Suprapubic skin (tissue), 4 donors: ENCODE results near the gene DNAJC27. TPM values are rescaled to one million over a fixed set of nuclear protein-coding genes. Genes with fewer than 3 reads are reported as not detected.

ENCODE experiments used
- DNase-seq, 2 donors: peaks; one replicate each; pipeline ENCODE4 v3.0.0-alpha.2; 2019; ENCODE audit warnings: low spot score in 2 of 2
- H3K27ac ChIP-seq: fragments of 200-600 bp; sonication (generic); one replicate; pipeline ENCODE4 v1.5.1; 2019
- H3K27me3 ChIP-seq: fragments of 200-600 bp; sonication (generic); one replicate; pipeline ENCODE4 v1.5.1; 2019
- H3K36me3 ChIP-seq: fragments of 200-600 bp; sonication (generic); one replicate; pipeline ENCODE4 v1.5.1; 2019
- H3K4me1 ChIP-seq: fragments of 200-600 bp; sonication (generic); one replicate; pipeline ENCODE4 v1.5.1; 2019
- H3K4me3 ChIP-seq: fragments of 200-600 bp; sonication (generic); one replicate; pipeline ENCODE4 v1.5.1; 2019; ENCODE audit warnings: mild to moderate bottlenecking
- H3K9me3 ChIP-seq: fragments of 200-600 bp; sonication (generic); one replicate; pipeline ENCODE4 v1.5.1; 2019
- EP300 ChIP-seq: sonication (generic); formaldehyde crosslinking; IDR thresholded peaks from one replicate; pipeline ENCODE4 v1.6.1; 2017; ENCODE audit warnings: antibody characterized with exemption
- POLR2A ChIP-seq, 2 donors: fragments of 450-650 bp; IDR thresholded peaks; one replicate each; pipeline ENCODE4 v1.6.1; 2017; ENCODE audit warnings: antibody characterized with exemption in 2 of 2, mild to moderate bottlenecking in 2 of 2, moderate library complexity in 2 of 2
- POLR2AphosphoS5 ChIP-seq, 3 donors: sonication (generic); formaldehyde crosslinking; IDR thresholded peaks; one replicate each; pipeline ENCODE4 v1.6.1; 2017; ENCODE audit warnings: antibody characterized with exemption in 3 of 3
- WGBS: methylation state at CpG from one replicate; pipeline ENCODE4 v1.1.5; 2018; 5-methylcytosine and 5-hydroxymethylcytosine counted together
- total RNA-seq, 4 donors: library from RNA; depleted of rRNA; stranded (reverse); fragments of >200 nt; gene quantifications; one replicate each; pipeline ENCODE4 v1.1.0, GENCODE V29; 2016
- TF ChIP-seq, protein P1 (sequence below), 2 donors: fragments of 200-600 bp in 1 of 2; fragments of 450-650 bp in 1 of 2; sonication (generic) in 1 of 2; IDR thresholded peaks; one replicate each; pipeline ENCODE4 v1.5.1; 2016 to 2019; ENCODE audit warnings: antibody characterized with exemption in 2 of 2, mild to moderate bottlenecking in 1 of 2, moderate library complexity in 1 of 2

Gene DNAJC27
- total RNA-seq, 4 donors from 2014 or later: 3.1 to 6.4 (median 4.3) TPM

- H3K27me3 ChIP-seq: no peaks in the 10 kb centered on the region
- no peak for DNase-seq
- H3K36me3 ChIP-seq: no peaks in the 10 kb centered on the region
- no peaks in the 10 kb centered on the region for H3K4me1 ChIP-seq
- H3K4me3 ChIP-seq: no peak overlapping the region
- no peak overlapping the region for H3K27ac ChIP-seq
- no peaks in the 10 kb centered on the region for H3K9me3 ChIP-seq
- 91% methylated on average over 2 of the region's 2 CpGs for WGBS
- TF ChIP-seq, protein P1, sequence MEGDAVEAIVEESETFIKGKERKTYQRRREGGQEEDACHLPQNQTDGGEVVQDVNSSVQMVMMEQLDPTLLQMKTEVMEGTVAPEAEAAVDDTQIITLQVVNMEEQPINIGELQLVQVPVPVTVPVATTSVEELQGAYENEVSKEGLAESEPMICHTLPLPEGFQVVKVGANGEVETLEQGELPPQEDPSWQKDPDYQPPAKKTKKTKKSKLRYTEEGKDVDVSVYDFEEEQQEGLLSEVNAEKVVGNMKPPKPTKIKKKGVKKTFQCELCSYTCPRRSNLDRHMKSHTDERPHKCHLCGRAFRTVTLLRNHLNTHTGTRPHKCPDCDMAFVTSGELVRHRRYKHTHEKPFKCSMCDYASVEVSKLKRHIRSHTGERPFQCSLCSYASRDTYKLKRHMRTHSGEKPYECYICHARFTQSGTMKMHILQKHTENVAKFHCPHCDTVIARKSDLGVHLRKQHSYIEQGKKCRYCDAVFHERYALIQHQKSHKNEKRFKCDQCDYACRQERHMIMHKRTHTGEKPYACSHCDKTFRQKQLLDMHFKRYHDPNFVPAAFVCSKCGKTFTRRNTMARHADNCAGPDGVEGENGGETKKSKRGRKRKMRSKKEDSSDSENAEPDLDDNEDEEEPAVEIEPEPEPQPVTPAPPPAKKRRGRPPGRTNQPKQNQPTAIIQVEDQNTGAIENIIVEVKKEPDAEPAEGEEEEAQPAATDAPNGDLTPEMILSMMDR (IDR thresholded peaks at IDR 0.05): no peak
- TF ChIP-seq EP300 (no peak), POLR2A (IDR thresholded peaks at IDR 0.05) (no peak)
Observed at GRCh38 chr2:24937236-24937635, 34.5 kb downstream of the DNAJC27 start.

DNA sequence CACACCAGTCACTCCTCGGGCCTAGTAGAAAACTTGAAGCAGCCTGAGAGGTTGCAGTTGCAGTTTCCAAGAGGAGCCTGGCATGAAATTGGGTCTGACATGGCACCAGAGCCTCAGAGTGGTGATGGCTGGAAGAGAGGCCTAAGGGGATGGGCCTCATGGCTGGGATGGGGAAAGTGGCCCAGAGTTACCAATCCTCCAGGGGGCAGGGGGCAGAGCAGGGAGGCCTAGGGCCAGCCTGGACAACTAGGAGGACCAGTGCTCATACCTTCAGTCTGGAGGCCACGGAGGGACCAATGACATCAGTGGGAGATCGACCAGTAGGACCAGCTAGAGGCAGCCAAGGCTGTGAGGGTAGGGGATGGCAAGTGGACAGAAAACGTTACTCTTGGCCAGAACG, 36.6 kb downstream of the DNAJC27 start:
- Histone ChIP-seq H3K36me3 (no peaks in the 10 kb centered on the region), H3K4me1 (no peaks in the 10 kb centered on the region), H3K27me3 (no peaks in the 10 kb centered on the region), H3K27ac (no peak overlapping the region), H3K9me3 (no peaks in the 10 kb centered on the region), H3K4me3 (no peak overlapping the region)
- WGBS: 86% methylated on average over 5 of the region's 5 CpGs
- no peak for DNase-seq
- no peak for TF ChIP-seq POLR2A (IDR thresholded peaks at IDR 0.05)
- TF ChIP-seq EP300: no peak
- TF ChIP-seq POLR2AphosphoS5 (IDR thresholded peaks at IDR 0.05): no peak
- TF ChIP-seq, protein P1 (IDR thresholded peaks at IDR 0.05): no peak

GRCh38 chr2:24932715-24933114, 39.0 kb downstream of the DNAJC27 start:
- TF ChIP-seq POLR2AphosphoS5 (IDR thresholded peaks at IDR 0.05) (no peak), EP300 (no peak)
- TF ChIP-seq, protein P1 (IDR thresholded peaks at IDR 0.05): no peak
- WGBS: 79% methylated on average over 5 of the region's 5 CpGs
- Histone ChIP-seq H3K36me3 (no peaks in the 10 kb centered on the region), H3K4me3 (no peak overlapping the region), H3K27me3 (no peaks in the 10 kb centered on the region), H3K4me1 (no peaks in the 10 kb centered on the region), H3K9me3 (no peaks in the 10 kb centered on the region), H3K27ac (no peak overlapping the region)
- DNase-seq: no peak

GRCh38 chr2:24930768-24931167, 41.0 kb downstream of the DNAJC27 start:
- no peak overlapping the region for H3K27ac ChIP-seq
- TF ChIP-seq POLR2AphosphoS5 (IDR thresholded peaks at IDR 0.05): no peak
- no peak for TF ChIP-seq POLR2A (IDR thresholded peaks at IDR 0.05)
- TF ChIP-seq, protein P1 (IDR thresholded peaks at IDR 0.05): no peak
- no peak for TF ChIP-seq EP300
- no peak overlapping the region for H3K4me3 ChIP-seq
- 30% methylated on average over 6 of the region's 6 CpGs for WGBS
- H3K27me3 ChIP-seq: no peaks in the 10 kb centered on the region
- no peaks in the 10 kb centered on the region for H3K9me3 ChIP-seq
- DNase-seq: peak in 1 of 2 donors; percentile 47
- H3K4me1 ChIP-seq: peaks cover 14% of the 10 kb centered on the region
- no peaks in the 10 kb centered on the region for H3K36me3 ChIP-seq

- Histone ChIP-seq H3K27me3 (no peaks in the 10 kb centered on the region), H3K9me3 (no peaks in the 10 kb centered on the region), H3K36me3 (no peaks in the 10 kb centered on the region), H3K4me1 (peaks cover 14% of the 10 kb centered on the region), H3K4me3 (no peak overlapping the region), H3K27ac (no peak overlapping the region)
- 95% methylated on average over 3 of the region's 3 CpGs for WGBS
- TF ChIP-seq POLR2A (IDR thresholded peaks at IDR 0.05) (no peak), POLR2AphosphoS5 (IDR thresholded peaks at IDR 0.05) (no peak), EP300 (no peak)
- TF ChIP-seq, protein P1 (IDR thresholded peaks at IDR 0.05): no peak
- no peak for DNase-seq
Observed at GRCh38 chr2:24929230-24929629, 42.5 kb downstream of the DNAJC27 start.
